IMR-90 (cell line): ENCODE data around the gene CAMK2B. TPM values are rescaled to one million over a fixed set of nuclear protein-coding genes. Genes with fewer than 3 reads are reported as not detected.

ENCODE experiments used
- ATAC-seq: fragments of 200-7000 bp; cut with Tn5 transposase; 2 replicates; pipeline ENCODE4 v1.9.1; 2020; ENCODE audit warnings: low read depth, mild to moderate bottlenecking, moderate library complexity
- BruUV-seq: library from RNA; stranded (reverse); fragments of 400-500 nt; replicated peaks from 2 replicates; lab custom pipeline; 2021; lab: Mats Ljungman, UMichigan
- CTCF ChIA-PET: fragments of 300-600 bp; formaldehyde crosslinking; extraction: SDS; loops from one replicate; lab custom pipeline; 2021; ENCODE audit warnings: antibody characterized with exemption; lab: Yijun Ruan, JAX
- POLR2A ChIA-PET: fragments of 300-600 bp; sonication (Branson Sonifier 250); formaldehyde crosslinking; loops from one replicate; lab custom pipeline; 2022; ENCODE audit warnings: antibody characterized with exemption; ENCODE audit not compliant: unreplicated experiment; lab: Charles Lee
- DNase-seq: peaks from one replicate; pipeline ENCODE4 v3.0.0; 2013
- H2AFZ ChIP-seq: replicated peaks from 2 replicates; pipeline ENCODE3; 2013; ENCODE audit warnings: low read length, mild to moderate bottlenecking; ENCODE audit not compliant: poor library complexity
- H2AK5ac ChIP-seq: 2 replicates; pipeline ENCODE4 v1.6.1; 2013; ENCODE audit warnings: low read depth, low read length, inconsistent platforms
- H2AK9ac ChIP-seq: replicated peaks from 2 replicates; pipeline ENCODE3; 2013; ENCODE audit warnings: mild to moderate bottlenecking, low read depth, low read length, moderate library complexity; ENCODE audit not compliant: poor library complexity
- H2BK120ac ChIP-seq: 2 replicates; pipeline ENCODE4 v1.6.1; 2013; ENCODE audit warnings: low read depth, low read length, inconsistent platforms
- H2BK15ac ChIP-seq: 3 replicates; pipeline ENCODE4 v1.6.1; 2013; ENCODE audit warnings: low read depth, low read length, inconsistent platforms
- H2BK20ac ChIP-seq: 2 replicates; pipeline ENCODE4 v1.6.1; 2013; ENCODE audit warnings: low read depth, mild to moderate bottlenecking, inconsistent platforms, low read length, moderate library complexity
- H2BK5ac ChIP-seq: 2 replicates; pipeline ENCODE4 v1.6.1; 2013; ENCODE audit warnings: mild to moderate bottlenecking, low read depth, low read length, inconsistent platforms; ENCODE audit not compliant: poor library complexity, severe bottlenecking
- H3K14ac ChIP-seq: replicated peaks from 2 replicates; pipeline ENCODE4 v1.6.1; 2013; ENCODE audit warnings: low read depth, low read length, inconsistent platforms
- H3K18ac ChIP-seq: 2 replicates; pipeline ENCODE4 v1.6.1; 2013; ENCODE audit warnings: low read depth, low read length, control low read depth
- H3K23ac ChIP-seq: 2 replicates; pipeline ENCODE4 v1.6.1; 2013; ENCODE audit warnings: low read depth, low read length, inconsistent platforms
- H3K27ac ChIP-seq: 2 replicates; pipeline ENCODE4 v1.5.1; 2013; ENCODE audit warnings: mild to moderate bottlenecking, control low read depth, low read length; ENCODE audit not compliant: insufficient read depth
- H3K27me3 ChIP-seq: 2 replicates; pipeline ENCODE4 v1.6.1; 2013; ENCODE audit warnings: low read length; ENCODE audit not compliant: control insufficient read depth, insufficient read depth
- H3K36me3 ChIP-seq: 2 replicates; pipeline ENCODE4 v1.6.1; 2013; ENCODE audit warnings: low read length, mixed read lengths; ENCODE audit not compliant: control insufficient read depth, insufficient read depth
- H3K4ac ChIP-seq: 2 replicates; pipeline ENCODE4 v1.6.1; 2013; ENCODE audit warnings: low read depth, low read length, inconsistent platforms
- H3K4me1 ChIP-seq: 2 replicates; pipeline ENCODE4 v1.6.1; 2013; ENCODE audit warnings: low read length, mixed read lengths; ENCODE audit not compliant: control insufficient read depth, insufficient read depth
- H3K4me2 ChIP-seq: 2 replicates; pipeline ENCODE4 v1.6.1; 2013; ENCODE audit warnings: low read depth, mild to moderate bottlenecking, control low read depth, low read length, moderate library complexity
- H3K4me3 ChIP-seq: 2 replicates; pipeline ENCODE4 v1.5.1; 2013; ENCODE audit warnings: low read depth, mild to moderate bottlenecking, control low read depth, low read length, moderate library complexity; ENCODE audit not compliant: insufficient read depth
- H3K56ac ChIP-seq: 2 replicates; pipeline ENCODE4 v1.6.1; 2013; ENCODE audit warnings: low read length, inconsistent platforms; ENCODE audit not compliant: insufficient read depth; ENCODE audit errors: extremely low read depth
- H3K79me1 ChIP-seq, 2 experiments: 2 replicates each; pipeline ENCODE4 v1.6.1; 2013; ENCODE audit warnings: low read length in 2 of 2, inconsistent platforms in 1 of 2, low read depth in 1 of 2
- H3K9ac ChIP-seq: 2 replicates; pipeline ENCODE4 v1.6.1; 2013; ENCODE audit warnings: low read depth, low read length, control low read depth
- H3K9me1 ChIP-seq: 2 replicates; pipeline ENCODE4 v1.6.1; 2013; ENCODE audit warnings: low read length, inconsistent platforms; ENCODE audit not compliant: insufficient read depth
- H3K9me3 ChIP-seq: 2 replicates; pipeline ENCODE4 v1.6.1; 2013; ENCODE audit warnings: low read length; ENCODE audit not compliant: control insufficient read depth, insufficient read depth
- H4K20me1 ChIP-seq: 2 replicates; pipeline ENCODE4 v1.6.1; 2013; ENCODE audit warnings: low read length, inconsistent platforms; ENCODE audit not compliant: insufficient read depth
- H4K5ac ChIP-seq: 2 replicates; pipeline ENCODE4 v1.6.1; 2013; ENCODE audit warnings: mild to moderate bottlenecking, low read depth, low read length, control low read depth
- H4K8ac ChIP-seq, 2 experiments: 2 replicates each; pipeline ENCODE4 v1.6.1; 2013; ENCODE audit warnings: low read depth in 2 of 2, low read length in 2 of 2, control low read depth in 1 of 2, inconsistent platforms in 1 of 2
- H4K91ac ChIP-seq: 2 replicates; pipeline ENCODE4 v1.6.1; 2013; ENCODE audit warnings: low read depth, low read length, inconsistent platforms; ENCODE audit not compliant: insufficient read depth
- BHLHE40 ChIP-seq: fragments of 150-350 bp; IDR thresholded peaks from 2 replicates; pipeline ENCODE4 v1.6.1; 2016; ENCODE audit warnings: mild to moderate bottlenecking, low read depth, low read length
- CHD1 ChIP-seq: IDR thresholded peaks from 2 replicates; pipeline ENCODE4 v1.6.1; 2012; ENCODE audit warnings: low read depth, low read length, improper control_type of control experiment
- CTCF ChIP-seq: conservative IDR thresholded peaks from 2 replicates; pipeline ENCODE4 v1.5.1; 2012; ENCODE audit warnings: mild to moderate bottlenecking, low read depth, low read length, improper control_type of control experiment
- FOS ChIP-seq: fragments of 150-350 bp; IDR thresholded peaks from 2 replicates; pipeline ENCODE4 v1.6.1; 2016; ENCODE audit warnings: low read depth, low read length
- MAFK ChIP-seq: IDR thresholded peaks from 2 replicates; pipeline ENCODE4 v1.6.1; 2012; ENCODE audit warnings: low read depth, low read length, improper control_type of control experiment
- MAZ ChIP-seq: IDR thresholded peaks from 2 replicates; pipeline ENCODE4 v1.6.1; 2012; ENCODE audit warnings: low read depth, mild to moderate bottlenecking, low read length, improper control_type of control experiment, moderate library complexity, borderline replicate concordance
- RCOR1 ChIP-seq: IDR thresholded peaks from 2 replicates; pipeline ENCODE4 v1.6.1; 2012; ENCODE audit warnings: mild to moderate bottlenecking, low read length, improper control_type of control experiment; ENCODE audit not compliant: insufficient replicate concordance
- WGBS, 2 experiments: methylation state at CpG; one replicate each; pipeline versions ENCODE4 v1.1.5 to v1.1.7; 2013; ENCODE audit warnings: missing lambda C conversion rate in 2 of 2; ENCODE audit not compliant: insufficient read length in 1 of 2; ENCODE audit errors: extremely low coverage in 2 of 2; 5-methylcytosine and 5-hydroxymethylcytosine counted together
- dilution Hi-C: fragments of 300-500 bp; cut with HindIII; formaldehyde crosslinking; loops from one replicate; pipeline ENCODE4 v1.14.3; 2018; ENCODE audit warnings: low sequenced_read_pairs; ENCODE audit not compliant: unreplicated experiment
- in situ Hi-C: fragments of 300-500 bp; cut with MboI; formaldehyde crosslinking; loops from 3 replicates; pipeline ENCODE4 v1.14.3; 2019; ENCODE audit warnings: low sequenced_read_pairs, inconsistent platforms, mixed read lengths
- intact Hi-C: fragments of 100-400 bp; cut with micrococcal nuclease; formaldehyde crosslinking; loops from 2 replicates; pipeline ENCODE4 v1.10.0; 2022
- polyA plus RNA-seq, 3 experiments: library from polyadenylated mRNA; depleted of rRNA; stranded (reverse); fragments of >200 nt; gene quantifications; 2 replicates each; pipeline ENCODE4 v1.2.3, GENCODE V29; 2012; ENCODE audit warnings: low replicate concordance in 1 of 3
- total RNA-seq: library from RNA; depleted of rRNA; stranded (reverse); fragments of >200 nt; gene quantifications from 2 replicates; pipeline ENCODE4 v1.2.3, GENCODE V29; 2012

Gene CAMK2B
- total and polyA plus RNA-seq, 2 of the 4 experiments (the other 2 are of a cell fraction): 0.18 to 0.36 TPM

- TF ChIP-seq MAZ: no peak
Observed at GRCh38 chr7:44224080-44224973, 101.1 kb downstream of the CAMK2B start (continued).

GRCh38 chr7:44223362-44224079 lies 101.9 kb downstream of the CAMK2B start:
- Histone ChIP-seq H2BK120ac (no peak overlapping the region), H3K36me3 (no peaks in the 10 kb centered on the region), H3K9ac (no peak overlapping the region), H4K20me1 (no peaks in the 10 kb centered on the region; the same call in 1 of the 2 replicates), H3K4ac (no peak overlapping the region), H3K23ac (no peak overlapping the region), H3K9me3 (peaks cover 3% of the 10 kb centered on the region), H3K4me1 (no peaks in the 10 kb centered on the region), H2AK9ac (no peak overlapping the region), H2BK5ac (no peak overlapping the region), H3K14ac (no peak overlapping the region), H3K79me1 (no peaks in the 10 kb centered on the region), H2AFZ (no peak overlapping the region), H3K9me1 (no peaks in the 10 kb centered on the region), H3K27ac (no peak overlapping the region), H4K5ac (no peak overlapping the region), H3K4me3 (no peak overlapping the region), H2BK15ac (no peak overlapping the region), H4K91ac (no peak overlapping the region), H3K27me3 (peaks cover 46% of the 10 kb centered on the region), H3K18ac (no peak overlapping the region), H3K4me2 (no peak overlapping the region), H2BK20ac (no peak overlapping the region), H2AK5ac (no peak overlapping the region), H4K8ac (no peak overlapping the region), H3K56ac (no peak overlapping the region)
- ChIA-PET CTCF (no interaction called here), POLR2A (no interaction called here)
- ATAC-seq (no peak), DNase-seq (no peak)
- intact Hi-C loops (no loop called here), dilution Hi-C loops (no loop called here), in situ Hi-C loops (no loop called here)
- WGBS, 2 experiments: 63% methylated on average over 3 of the region's 5 CpGs; no CpG with 5 or more reads in 1 of the 2 experiments
- no peak for TF ChIP-seq FOS
- TF ChIP-seq CHD1: no peak
- no peak for TF ChIP-seq MAFK
- no peak for TF ChIP-seq MAZ
- no peak for TF ChIP-seq RCOR1
- TF ChIP-seq BHLHE40: no peak
- TF ChIP-seq CTCF: no peak
- no TSS peak for BruUV-seq
